ENCODE data around the gene RRP36. TPM values are rescaled to one million over a fixed set of nuclear protein-coding genes. Genes with fewer than 3 reads are reported as not detected.

The RRP36 gene, protein sequence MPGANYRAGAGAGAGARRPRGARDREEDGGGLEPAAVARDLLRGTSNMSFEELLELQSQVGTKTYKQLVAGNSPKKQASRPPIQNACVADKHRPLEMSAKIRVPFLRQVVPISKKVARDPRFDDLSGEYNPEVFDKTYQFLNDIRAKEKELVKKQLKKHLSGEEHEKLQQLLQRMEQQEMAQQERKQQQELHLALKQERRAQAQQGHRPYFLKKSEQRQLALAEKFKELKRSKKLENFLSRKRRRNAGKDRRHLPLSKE
- polyA plus RNA-seq (2013, experiment 1 of 2), result 51.0 TPM
- 50.1 TPM for polyA plus RNA-seq (2013, experiment 2 of 2)

GRCh38 chr6:43021270-43022047 lies at the start of gene RRP36:
Gene RRP36, plus strand, starts transcription at chr6:43021623. Its CDS starts 32 bp downstream, at chr6:43021655.
- peak within 1 kb of the TSS; percentile 95 for H3K14ac ChIP-seq (ENCODE audit: low read length)
- H4K8ac ChIP-seq (ENCODE audit: low read depth, low read length), result peak within 1 kb of the TSS; percentile 74
- peak within 1 kb of the TSS; percentile 89 for H2AFZ ChIP-seq (ENCODE audit: low read length)

DNA sequence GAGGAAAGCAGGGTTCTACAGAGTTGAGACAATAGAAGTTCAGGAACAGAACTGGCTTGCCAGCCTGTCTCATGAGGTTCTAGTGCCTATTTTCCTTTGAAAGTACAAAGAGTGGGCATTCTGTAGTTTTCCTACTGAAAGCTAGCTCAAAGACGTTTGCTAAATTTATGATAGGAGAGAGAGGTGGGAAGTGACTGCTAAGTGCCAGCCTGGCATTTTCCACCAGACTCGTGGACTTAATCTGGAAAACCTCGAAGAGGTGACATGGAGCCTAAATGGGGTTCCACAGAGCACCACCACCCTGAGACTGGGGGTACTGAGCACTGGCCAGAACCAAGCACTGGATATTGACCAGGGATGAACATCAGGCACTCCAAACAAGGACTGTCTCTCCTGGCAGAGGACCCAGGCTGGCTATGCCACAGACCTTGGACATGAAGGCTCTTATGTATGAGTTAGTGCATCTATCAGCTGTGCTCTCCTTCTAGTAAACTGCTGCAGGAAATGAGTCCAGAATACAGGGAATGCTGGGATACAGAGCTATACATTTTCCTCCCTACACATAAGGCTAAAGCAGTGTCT lies 49.6 kb upstream of the RRP36 start:
- Histone ChIP-seq H3K9me3 (replicated peaks in 1 of 2; ENCODE audit: control insufficient read depth in 2 of 2, insufficient read depth in 1 of 2, low read depth in 1 of 2, low read length in 2 of 2) (peaks cover 0 to 1% of the 10 kb centered on the region in 2 donors), H3K23ac (ENCODE audit: low read depth, low read length, poor library complexity) (no peak overlapping the region), H3K27me3 (ENCODE audit: control insufficient read depth in 3 of 3, insufficient read depth in 3 of 3, low read depth in 1 of 3, low read length in 3 of 3) (no peaks in the 10 kb centered on the region), H3K18ac (ENCODE audit: low read length) (no peak overlapping the region), H3K4me2 (ENCODE audit: insufficient read depth, low read length, poor library complexity, severe bottlenecking) (no peak overlapping the region), H2BK12ac (ENCODE audit: low read length) (no peak overlapping the region), H2AK5ac (ENCODE audit: low read depth, low read length) (no peak overlapping the region), H3K4me1 (ENCODE audit: control insufficient read depth in 2 of 2, insufficient read depth in 1 of 2, low read depth in 1 of 2, low read length in 2 of 2) (no peaks in the 10 kb centered on the region), H3K4ac (ENCODE audit: low read length) (no peak overlapping the region), H2AFZ (ENCODE audit: low read length) (no peak overlapping the region), H4K91ac (ENCODE audit: low read depth, low read length, poor library complexity) (no peak overlapping the region), H3K9ac (ENCODE audit: low read depth, low read length, poor library complexity) (no peak overlapping the region), H3K4me3 (ENCODE audit: low read length in 2 of 2) (no peak overlapping the region), H3K14ac (ENCODE audit: low read length) (no peak overlapping the region), H3K36me3 (replicated peaks in 1 of 2; ENCODE audit: control insufficient read depth in 2 of 2, insufficient read depth in 2 of 2, low read length in 2 of 2) (peaks cover 3 to 20% of the 10 kb centered on the region in 2 donors), H3K27ac (replicated peaks; ENCODE audit: low read length) (no peak overlapping the region), H3K79me1 (ENCODE audit: low read depth, low read length) (peaks cover 2% of the 10 kb centered on the region), H2BK15ac (ENCODE audit: low read length) (no peak overlapping the region), H2BK5ac (ENCODE audit: low read length) (no peak overlapping the region), H2BK120ac (ENCODE audit: low read depth, low read length) (no peak overlapping the region), H4K8ac (ENCODE audit: low read depth, low read length) (no peak overlapping the region)
- WGBS, 2 donors (ENCODE audit: extremely low coverage in 2 of 2, insufficient read length in 2 of 2, insufficient replicate concordance in 1 of 2), result no CpG with 5 or more reads among the region's 3 CpGs
- no peak for DNase-seq (ENCODE audit: low spot score)

More at GRCh38 chr6:43021270-43022047, at the start of gene RRP36:
- Histone ChIP-seq H3K4me3 (ENCODE audit: low read length in 2 of 2) (peak within 1 kb of the TSS; percentile 82 to 87), H2BK15ac (ENCODE audit: low read length) (no peak within 1 kb of the TSS), H3K27ac (replicated peaks; ENCODE audit: low read length) (peak within 1 kb of the TSS; percentile 82), H2BK120ac (ENCODE audit: low read depth, low read length) (peak within 1 kb of the TSS; percentile 69), H3K36me3 (replicated peaks in 1 of 2; ENCODE audit: control insufficient read depth in 2 of 2, insufficient read depth in 2 of 2, low read length in 2 of 2) (peaks cover 36 to 78% of the 10 kb centered on the region in 2 donors), H2BK5ac (ENCODE audit: low read length) (peak within 1 kb of the TSS; percentile 21), H2AK5ac (ENCODE audit: low read depth, low read length) (peak within 1 kb of the TSS; percentile 20), H3K79me1 (ENCODE audit: low read depth, low read length) (peaks cover 11% of the 10 kb centered on the region), H3K4me2 (ENCODE audit: insufficient read depth, low read length, poor library complexity, severe bottlenecking) (peak within 1 kb of the TSS; percentile 63), H3K9me3 (replicated peaks in 1 of 2; ENCODE audit: control insufficient read depth in 2 of 2, insufficient read depth in 1 of 2, low read depth in 1 of 2, low read length in 2 of 2) (peaks cover 0 to 2% of the 10 kb centered on the region in 2 donors), H3K4me1 (ENCODE audit: control insufficient read depth in 2 of 2, insufficient read depth in 1 of 2, low read depth in 1 of 2, low read length in 2 of 2) (peaks cover 5% of the 10 kb centered on the region in 2 donors), H3K18ac (ENCODE audit: low read length) (peak within 1 kb of the TSS; percentile 84), H3K27me3 (ENCODE audit: control insufficient read depth in 3 of 3, insufficient read depth in 3 of 3, low read depth in 1 of 3, low read length in 3 of 3) (no peaks in the 10 kb centered on the region), H4K91ac (ENCODE audit: low read depth, low read length, poor library complexity) (peak within 1 kb of the TSS; percentile 85), H3K4ac (ENCODE audit: low read length) (no peak within 1 kb of the TSS), H2BK12ac (ENCODE audit: low read length) (no peak within 1 kb of the TSS), H3K9ac (ENCODE audit: low read depth, low read length, poor library complexity) (peak within 1 kb of the TSS; percentile 85), H3K23ac (ENCODE audit: low read depth, low read length, poor library complexity) (peak within 1 kb of the TSS; percentile 51)
- no CpG with 5 or more reads among the region's 56 CpGs for WGBS, 2 donors (ENCODE audit: extremely low coverage in 2 of 2, insufficient read length in 2 of 2, insufficient replicate concordance in 1 of 2)
- DNase-seq (ENCODE audit: low spot score), result peak; percentile 61

DNA sequence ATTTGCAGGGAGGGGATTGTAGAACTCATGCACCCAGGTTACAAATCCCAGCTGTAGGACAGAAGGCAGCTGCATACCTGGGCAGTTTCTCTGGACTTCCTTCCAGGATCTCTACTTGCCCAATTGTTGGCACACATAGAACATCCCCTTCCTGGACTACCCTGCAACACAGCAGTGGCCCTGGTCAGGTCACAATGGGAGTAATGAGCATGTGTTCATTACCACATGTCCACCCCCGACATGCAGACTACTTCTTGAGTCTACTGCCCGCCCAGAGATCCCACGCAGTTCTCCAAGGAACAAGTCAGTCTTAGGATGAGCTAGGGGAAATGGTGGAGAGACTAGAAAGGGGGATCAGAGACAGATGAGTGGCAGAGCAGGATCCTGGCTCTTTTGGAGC lies 47.5 kb upstream of the RRP36 start:
- Histone ChIP-seq H3K18ac (ENCODE audit: low read length) (no peak overlapping the region), H3K23ac (ENCODE audit: low read depth, low read length, poor library complexity) (no peak overlapping the region), H3K4ac (ENCODE audit: low read length) (no peak overlapping the region), H3K4me3 (ENCODE audit: low read length in 2 of 2) (no peak overlapping the region), H3K27ac (replicated peaks; ENCODE audit: low read length) (no peak overlapping the region), H2BK5ac (ENCODE audit: low read length) (no peak overlapping the region), H2AK5ac (ENCODE audit: low read depth, low read length) (no peak overlapping the region), H3K79me1 (ENCODE audit: low read depth, low read length) (peaks cover 4% of the 10 kb centered on the region), H3K27me3 (ENCODE audit: control insufficient read depth in 3 of 3, insufficient read depth in 3 of 3, low read depth in 1 of 3, low read length in 3 of 3) (no peaks in the 10 kb centered on the region), H2BK15ac (ENCODE audit: low read length) (no peak overlapping the region), H2AFZ (ENCODE audit: low read length) (no peak overlapping the region), H2BK12ac (ENCODE audit: low read length) (no peak overlapping the region), H3K9me3 (replicated peaks in 1 of 2; ENCODE audit: control insufficient read depth in 2 of 2, insufficient read depth in 1 of 2, low read depth in 1 of 2, low read length in 2 of 2) (peaks cover 0 to 1% of the 10 kb centered on the region in 2 donors), H4K91ac (ENCODE audit: low read depth, low read length, poor library complexity) (no peak overlapping the region), H3K4me2 (ENCODE audit: insufficient read depth, low read length, poor library complexity, severe bottlenecking) (no peak overlapping the region), H3K4me1 (ENCODE audit: control insufficient read depth in 2 of 2, insufficient read depth in 1 of 2, low read depth in 1 of 2, low read length in 2 of 2) (peaks cover 2 to 4% of the 10 kb centered on the region in 2 donors), H3K36me3 (replicated peaks in 1 of 2; ENCODE audit: control insufficient read depth in 2 of 2, insufficient read depth in 2 of 2, low read length in 2 of 2) (peaks cover 1 to 17% of the 10 kb centered on the region in 2 donors), H3K9ac (ENCODE audit: low read depth, low read length, poor library complexity) (no peak overlapping the region), H2BK120ac (ENCODE audit: low read depth, low read length) (no peak overlapping the region), H4K8ac (ENCODE audit: low read depth, low read length) (no peak overlapping the region), H3K14ac (ENCODE audit: low read length) (no peak overlapping the region)
- DNase-seq (ENCODE audit: low spot score), result no peak
- no CpG with 5 or more reads among the region's 3 CpGs for WGBS, 2 donors (ENCODE audit: extremely low coverage in 2 of 2, insufficient read length in 2 of 2, insufficient replicate concordance in 1 of 2)
